GM21423 (cell line): ENCODE data around the gene NHSL2.

Experiments used
- ATAC-seq: cut with Tn5 transposase; IDR thresholded peaks from one replicate; pipeline ENCODE4 v1.9.1; 2021; ENCODE audit warnings: mild to moderate bottlenecking, moderate library complexity; ENCODE audit not compliant: unreplicated experiment

Gene NHSL2

DNA sequence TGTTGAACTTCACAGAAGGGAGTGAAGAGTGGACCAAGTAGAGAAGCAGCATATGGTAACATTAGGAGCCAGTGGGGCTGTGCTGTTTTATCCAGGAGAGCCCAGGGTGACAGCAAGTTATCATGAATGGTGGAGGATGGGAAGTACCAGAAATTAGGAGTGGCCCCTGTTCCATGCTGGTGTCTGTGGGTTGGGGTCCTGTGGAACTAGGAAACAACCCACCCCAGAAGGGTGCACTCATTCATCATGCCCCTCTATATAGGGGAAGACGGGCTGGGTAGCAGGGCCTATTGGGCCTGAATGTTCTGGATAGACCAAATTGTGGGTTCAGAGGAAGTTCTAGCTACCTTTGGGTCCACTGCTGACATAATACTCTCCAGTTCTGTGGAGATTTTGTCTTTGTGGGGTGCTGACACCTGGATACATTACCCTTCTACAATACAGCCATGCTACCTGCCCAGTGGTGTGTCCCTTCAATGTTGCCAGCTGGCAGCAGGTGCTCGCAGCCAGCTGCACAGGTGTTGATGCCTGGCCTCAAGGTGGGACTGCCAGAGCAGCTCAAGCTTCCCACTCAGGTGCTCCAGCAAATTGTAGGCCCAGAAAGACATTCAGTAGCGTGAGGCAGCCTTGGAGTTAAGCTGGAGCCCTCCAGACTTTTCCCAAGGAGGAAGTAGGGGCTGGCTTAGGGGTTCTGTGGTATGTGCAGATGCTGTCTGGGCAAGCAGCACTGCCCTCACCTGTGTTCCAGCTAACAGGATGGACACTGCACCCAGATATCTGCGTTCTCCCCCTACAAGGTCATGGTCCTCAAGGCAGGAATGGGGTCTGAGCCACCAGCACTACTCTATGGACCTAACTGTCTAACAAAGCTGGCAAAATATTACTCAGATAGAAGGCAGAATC is 106.5 kb downstream of the NHSL2 start:
- ATAC-seq, result no peak

DNA sequence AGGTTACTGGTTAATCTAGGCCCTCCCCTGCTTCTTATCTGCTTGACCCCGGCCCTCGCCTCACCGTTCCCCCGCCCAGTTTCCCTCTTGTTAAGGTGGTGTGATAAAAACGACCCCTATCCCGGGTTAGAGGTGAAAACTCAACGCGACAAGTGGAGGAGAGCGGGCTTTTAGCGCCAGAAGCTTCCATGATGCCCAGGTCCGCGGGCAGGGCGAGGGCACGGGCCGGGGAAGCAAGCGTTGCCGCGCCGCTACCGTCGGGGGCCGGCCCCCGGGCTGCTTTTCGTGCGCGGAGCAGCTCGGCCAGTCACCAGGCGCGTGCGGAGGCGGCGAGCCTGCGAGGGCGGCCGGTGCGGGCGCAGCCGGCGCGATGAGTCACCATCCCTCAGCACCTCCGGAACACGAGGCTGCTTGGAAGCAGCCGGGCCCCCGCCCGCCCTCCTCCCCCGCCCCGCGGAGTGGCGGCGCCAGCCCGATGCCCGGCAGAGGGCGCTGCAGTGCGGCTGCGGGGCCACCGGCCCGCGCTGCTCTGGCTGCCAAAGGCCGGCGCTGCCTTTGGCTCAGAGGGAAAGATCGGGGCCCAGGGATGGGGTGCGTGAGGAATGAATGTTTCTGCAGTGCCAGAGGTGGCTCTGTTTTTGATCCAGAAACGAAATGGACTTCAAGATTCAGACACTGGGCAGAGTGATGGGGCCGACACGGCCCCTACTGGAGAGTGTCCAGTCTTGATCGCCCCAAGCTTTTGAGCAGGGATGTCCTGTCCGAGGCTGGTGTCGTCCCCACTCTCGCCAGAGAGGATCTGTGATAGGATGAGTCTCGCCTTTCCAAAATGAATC is 107.8 kb downstream of the NHSL2 start:
- peak; percentile 68 for ATAC-seq

DNA sequence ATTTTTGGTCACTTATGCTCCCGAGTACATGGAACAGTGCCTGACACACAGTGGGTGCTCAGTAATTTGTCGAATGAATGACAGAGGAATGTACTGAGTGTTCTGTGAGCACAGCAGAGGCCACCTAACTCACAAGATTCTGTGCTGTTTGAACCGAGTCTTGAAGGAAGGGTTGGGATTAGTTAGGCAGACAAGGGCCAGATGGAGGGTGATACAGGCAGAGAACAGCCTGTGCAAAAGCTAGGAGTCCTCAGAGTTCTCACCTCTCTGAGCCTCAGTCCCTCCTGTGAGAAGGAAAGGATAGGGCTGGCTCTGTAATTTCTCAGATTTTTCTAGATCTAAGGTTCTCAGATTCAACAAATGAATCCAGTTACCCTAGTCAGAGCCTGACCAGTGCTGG is 108.8 kb downstream of the NHSL2 start:
- no peak for ATAC-seq

- ATAC-seq, result no peak
Observed at GRCh38 chrX:72020204-72020603, 109.6 kb downstream of the NHSL2 start.

- peak; percentile 56 for ATAC-seq
Observed at GRCh38 chrX:72020788-72021187, 110.1 kb downstream of the NHSL2 start.

DNA sequence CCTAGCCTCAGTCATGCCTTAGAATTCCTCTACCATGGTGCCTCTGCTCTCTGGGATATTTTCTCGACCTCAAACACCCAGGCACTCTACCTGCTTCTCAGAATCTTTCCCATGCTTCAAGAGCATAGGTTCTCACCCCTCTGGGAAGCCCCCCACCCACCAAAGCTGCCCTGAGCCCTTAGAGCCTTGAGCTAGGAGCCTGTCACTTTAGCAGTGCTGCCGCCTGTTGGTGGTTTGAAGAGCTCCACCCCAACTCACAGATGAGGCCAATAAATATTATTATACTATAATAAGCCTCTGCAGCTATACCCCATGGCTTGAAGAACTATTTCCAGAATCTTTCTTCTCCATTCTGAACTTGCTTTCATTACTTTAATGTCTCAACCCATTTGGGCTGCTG is 111.3 kb downstream of the NHSL2 start:
- no peak for ATAC-seq

GRCh38 chrX:72023071-72023470 is 112.4 kb downstream of the NHSL2 start:
- no peak for ATAC-seq

GRCh38 chrX:72025236-72025770 is 114.7 kb downstream of the NHSL2 start:
- ATAC-seq, result no peak

DNA sequence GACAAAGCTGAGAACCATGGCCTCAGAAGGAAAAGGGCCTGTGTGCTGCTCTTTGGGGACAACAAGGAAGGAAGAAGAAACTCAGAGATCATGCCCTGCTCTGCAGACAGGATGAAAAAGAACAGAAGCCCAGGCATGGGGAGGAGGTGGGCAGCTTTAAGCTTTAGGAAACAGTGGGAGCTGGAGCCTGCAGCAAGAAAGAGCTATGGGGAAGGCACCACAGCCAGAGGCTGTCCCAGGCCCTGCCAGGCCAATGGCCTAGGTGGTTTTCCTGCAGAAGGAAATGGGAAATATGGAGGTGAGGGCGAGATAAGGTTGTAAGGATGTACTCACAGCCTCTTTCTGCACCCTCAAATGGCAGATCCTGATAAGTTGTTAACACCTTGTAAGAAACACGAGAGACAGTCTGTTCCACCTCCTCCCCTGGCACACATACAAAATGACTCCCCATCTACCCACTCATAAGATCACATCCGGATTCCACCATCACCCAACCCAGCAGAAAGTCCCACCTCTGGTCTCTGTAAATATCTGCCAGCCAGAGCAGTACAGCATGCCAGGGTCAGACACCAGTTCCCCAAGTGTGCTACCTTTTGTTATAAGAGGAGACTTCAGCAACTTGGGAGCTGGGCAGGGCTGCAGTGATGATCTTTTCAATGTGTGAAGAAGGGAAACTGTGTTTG is 115.8 kb downstream of the NHSL2 start:
- ATAC-seq, result no peak

GRCh38 chrX:72027024-72027913 is 116.6 kb downstream of the NHSL2 start:
- no peak for ATAC-seq

DNA sequence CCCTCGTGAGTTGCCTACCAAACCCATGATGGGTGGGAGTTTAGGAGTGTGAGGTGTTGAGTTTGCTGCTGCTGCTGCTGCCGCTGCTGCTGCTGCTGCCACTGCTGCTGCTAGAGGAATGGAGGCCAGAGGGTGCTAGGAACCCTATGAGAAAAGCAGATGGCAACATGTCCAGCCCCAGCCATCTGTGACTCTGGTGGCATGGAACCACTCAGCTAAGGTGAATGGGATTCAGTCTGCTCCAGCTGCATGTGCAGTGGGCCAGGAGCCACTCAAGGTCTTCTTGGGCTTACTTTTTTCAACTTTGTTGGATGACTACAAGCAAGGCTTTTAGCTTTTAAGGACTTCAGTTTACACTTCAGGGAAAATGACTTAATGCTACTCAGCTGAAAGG is 117.3 kb downstream of the NHSL2 start:
- no peak for ATAC-seq

DNA sequence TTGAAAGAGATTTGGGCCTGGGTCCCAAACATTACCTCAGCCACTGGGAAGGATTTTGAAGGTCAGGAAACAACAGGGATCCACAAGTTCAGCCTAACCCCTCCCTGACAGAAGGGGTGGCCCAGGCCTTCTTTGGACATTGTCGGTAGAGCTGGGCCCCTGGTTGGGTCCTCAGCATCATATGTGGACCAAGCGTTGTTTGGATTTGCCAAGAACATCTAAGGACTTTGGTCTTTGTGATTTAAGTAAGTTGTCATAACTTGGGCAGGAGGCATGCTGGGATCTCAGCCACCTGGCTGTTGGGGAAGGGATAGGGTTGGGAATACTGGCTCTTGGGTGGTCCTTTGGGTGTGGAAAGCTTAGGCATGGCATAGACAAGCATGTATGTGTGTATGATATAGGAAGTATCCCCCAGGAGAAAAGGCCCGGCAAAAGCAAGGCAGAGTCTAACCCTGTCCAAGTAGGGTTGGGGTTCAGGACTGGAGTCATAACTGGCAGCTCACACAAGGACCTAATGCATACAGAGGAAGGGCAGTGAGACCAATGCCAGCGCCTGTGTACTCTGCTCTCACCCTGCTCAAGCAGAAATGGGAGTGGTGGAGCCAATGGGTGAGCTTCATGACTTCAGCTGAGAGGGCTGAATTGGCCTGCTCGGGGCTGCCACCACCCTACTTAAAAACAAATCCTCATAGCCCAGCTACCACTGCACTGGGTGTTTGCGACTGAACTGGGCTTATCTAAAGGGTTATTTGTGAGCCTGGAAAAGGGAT is 118.2 kb downstream of the NHSL2 start:
- no peak for ATAC-seq

DNA sequence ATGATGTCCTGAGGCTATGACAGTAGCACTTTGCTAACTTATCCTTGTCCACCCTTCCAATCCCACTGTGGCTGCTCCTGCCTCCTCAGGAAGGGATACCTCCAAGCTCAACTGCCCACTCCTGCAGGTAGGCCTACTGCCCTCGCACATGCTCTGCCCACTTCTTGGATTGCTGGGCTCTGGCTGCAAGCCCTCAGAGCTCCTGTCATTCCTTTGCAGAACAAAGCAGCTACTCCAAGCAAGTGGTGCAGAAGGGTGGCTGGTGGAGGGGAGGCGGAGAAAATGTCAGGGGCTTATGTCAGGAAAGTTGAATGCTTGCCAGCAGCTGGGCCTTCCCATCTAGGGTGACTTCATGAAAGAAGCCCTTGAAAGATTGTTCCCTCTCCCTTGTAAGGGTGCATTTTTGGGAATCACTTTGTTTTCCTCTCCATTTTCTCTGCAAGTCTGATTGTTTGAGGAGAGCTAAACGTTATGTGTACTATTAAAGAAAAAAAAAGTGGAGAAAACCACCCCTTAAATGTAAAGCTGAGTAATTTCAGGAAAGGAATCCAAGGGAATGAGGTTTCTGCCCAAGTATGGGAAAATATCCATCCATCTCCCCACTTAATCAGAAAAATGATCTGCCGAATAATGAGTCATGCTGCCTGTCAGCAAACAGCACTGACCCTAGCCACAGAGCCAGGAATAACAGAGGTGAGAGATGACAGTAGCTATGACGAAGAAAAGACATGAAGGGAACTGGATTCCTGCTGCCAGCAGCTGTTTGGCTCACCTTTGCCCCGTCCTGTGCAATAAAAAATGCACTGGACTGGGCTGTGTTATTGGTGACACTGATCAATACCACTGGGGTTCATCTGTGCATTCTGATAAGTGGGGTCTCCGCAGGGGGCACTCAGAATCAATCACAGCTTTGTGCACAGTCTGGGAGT is 119.1 kb downstream of the NHSL2 start:
- no peak for ATAC-seq

DNA sequence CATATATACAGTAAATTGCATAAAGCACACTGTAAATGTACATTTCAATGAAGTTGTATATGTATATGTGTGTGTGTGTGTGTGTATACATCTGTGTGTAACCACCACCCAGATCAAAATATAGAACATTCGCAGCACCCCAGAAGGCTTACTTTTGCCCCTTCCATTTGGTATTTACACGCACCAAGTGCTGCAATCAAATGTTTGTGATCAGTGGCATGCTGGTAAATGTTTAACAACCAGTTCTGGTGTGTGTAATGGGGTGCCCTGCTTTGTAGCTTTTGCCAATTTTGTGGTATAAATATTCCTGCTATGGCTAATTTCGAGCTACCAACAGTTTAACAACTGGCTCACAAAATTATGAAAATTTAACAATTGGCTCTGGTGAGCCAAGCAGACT is 119.8 kb downstream of the NHSL2 start:
- ATAC-seq, result no peak

DNA sequence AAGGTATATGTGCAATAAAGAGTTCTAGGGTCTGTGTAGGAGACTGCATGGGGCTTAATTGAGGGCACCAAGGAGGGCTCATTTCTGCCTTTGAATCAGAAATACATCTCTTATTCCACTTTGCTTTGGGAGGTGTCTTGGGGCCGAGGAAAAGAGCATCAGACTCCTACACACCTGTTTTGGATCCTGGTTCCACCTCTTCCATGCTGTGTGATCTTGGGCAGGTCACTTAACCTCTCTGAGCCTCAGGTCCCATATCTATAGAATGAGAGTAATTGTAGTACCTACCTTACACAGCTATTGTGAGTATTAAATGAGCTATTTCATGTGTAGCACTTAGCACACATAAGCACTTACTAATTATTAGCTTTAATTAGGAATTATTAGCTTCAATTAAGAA is 120.5 kb downstream of the NHSL2 start:
- ATAC-seq, result no peak

- no peak for ATAC-seq
Observed at GRCh38 chrX:72031634-72032033, 121.0 kb downstream of the NHSL2 start.

DNA sequence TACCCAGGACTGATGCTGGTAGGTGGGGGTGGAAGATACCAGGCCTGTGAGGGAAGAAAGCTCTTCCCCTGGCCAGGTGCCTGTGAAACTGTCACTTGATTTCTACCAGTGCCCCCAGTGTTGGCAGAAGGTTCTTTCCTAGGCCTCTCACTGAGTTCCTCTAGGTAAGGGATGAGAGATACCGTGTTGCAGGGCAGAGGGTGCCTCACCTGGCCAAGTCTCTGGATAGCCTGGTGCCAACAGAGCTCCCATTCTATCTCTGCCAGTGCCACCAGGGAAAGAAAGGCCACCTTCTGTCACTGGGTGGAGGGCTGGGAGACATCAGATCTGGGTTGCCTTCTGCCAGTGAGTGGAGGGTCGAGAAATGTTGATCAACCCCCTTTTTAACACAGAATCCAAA is 127.0 kb downstream of the NHSL2 start:
- no peak for ATAC-seq

GRCh38 chrX:72038016-72038415 is 127.4 kb downstream of the NHSL2 start:
- no peak for ATAC-seq
